Measurements from ENCODE around the gene ALOX15. TPM values are rescaled to one million over a fixed set of nuclear protein-coding genes. Genes with fewer than 3 reads are reported as not detected.

The ALOX15 gene
- total and polyA plus RNA-seq, 10 of the 15 experiments (the other 5 are each of a cell fraction or from before 2014, with no cell fraction given) = 0.05 to 1.0 (median 0.24) TPM

DNA sequence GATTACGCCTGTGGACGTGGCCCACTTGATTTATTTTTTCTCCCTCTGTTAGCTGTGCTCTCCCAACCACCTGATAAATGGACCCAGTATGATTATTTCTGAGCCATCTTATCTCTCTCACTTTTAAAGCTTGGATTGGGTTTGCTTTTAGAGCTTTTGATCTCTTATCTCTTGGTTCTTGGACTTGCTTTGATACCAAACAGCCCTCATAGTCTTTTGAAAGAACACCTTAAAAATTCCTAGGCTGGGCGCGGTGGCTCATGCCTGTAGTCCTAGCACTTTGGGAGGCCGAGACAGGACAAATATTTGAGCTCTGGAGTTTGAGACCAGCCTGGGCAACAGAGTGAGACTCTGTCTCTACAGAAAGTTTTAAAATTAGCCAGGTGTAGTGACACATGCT lies 31.3 kb downstream of the ALOX15 start:
- Histone ChIP-seq H3K9ac (ENCODE audit: control insufficient read depth, insufficient read depth, low read length) (no peak overlapping the region), H4K20me1 (ENCODE audit: control insufficient read depth, insufficient read depth) (no peaks in the 10 kb centered on the region), H3K4me2 (ENCODE audit: control insufficient read depth, insufficient read depth) (no peak overlapping the region), H3K27ac (ENCODE audit: control insufficient read depth, insufficient read depth) (no peak overlapping the region), H3K4me1 (ENCODE audit: control insufficient read depth, insufficient read depth, low read length) (no peaks in the 10 kb centered on the region), H3K36me3 (ENCODE audit: control insufficient read depth in 2 of 2, insufficient read depth in 2 of 2, low read length in 1 of 2) (no peaks in the 10 kb centered on the region), H2AFZ (ENCODE audit: control insufficient read depth, low read depth, low read length) (no peak overlapping the region), H3K27me3 (replicated peaks in 1 of 2; ENCODE audit: control insufficient read depth in 2 of 2, insufficient read depth in 2 of 2, low read length in 1 of 2) (peaks cover 0 to 3% of the 10 kb centered on the region in 2 experiments; a peak in 2 of 4 replicates), H3K79me2 (ENCODE audit: control insufficient read depth, insufficient read depth, low read length) (no peaks in the 10 kb centered on the region), H3K9me3 (replicated peaks; ENCODE audit: control insufficient read depth, insufficient read depth, low read length) (no peaks in the 10 kb centered on the region), H3K4me3 (no peak overlapping the region)
- FAIRE-seq (no peak), ATAC-seq (no peak), DNase-seq (ENCODE audit: low read depth, low spot score) (no peak)
- ChIA-PET CTCF (interaction anchor here (1.1 kb wide), 1 partner anchor 48 kb away, joined by 3 read pairs; no protein-coding TSS in a partner anchor), SMC1A (ENCODE audit: uncharacterized antibody, unreplicated experiment) (interaction anchor here (1.0 kb wide), 1 partner anchor 17 kb away, joined by 4 read pairs; no protein-coding TSS in a partner anchor), POLR2A (no interaction called here), RAD21 (ENCODE audit: unreplicated experiment) (no interaction called here)
- intact Hi-C loops (cut with micrococcal nuclease; ENCODE audit: unreplicated experiment) (no loop called here), in situ Hi-C loops (cut with MboI) (no loop called here)
- no TSS peak for BruUV-seq (replicated peaks)
- 53% methylated on average over 5 of the region's 5 CpGs for WGBS (ENCODE audit: insufficient coverage, insufficient replicate concordance, low lambda C conversion rate, missing lambda C conversion rate)
- no peak for TF ChIP-seq SUZ12 (IDR thresholded peaks at IDR 0.05; ENCODE audit: unreplicated experiment)
- TF ChIP-seq, protein P1, sequence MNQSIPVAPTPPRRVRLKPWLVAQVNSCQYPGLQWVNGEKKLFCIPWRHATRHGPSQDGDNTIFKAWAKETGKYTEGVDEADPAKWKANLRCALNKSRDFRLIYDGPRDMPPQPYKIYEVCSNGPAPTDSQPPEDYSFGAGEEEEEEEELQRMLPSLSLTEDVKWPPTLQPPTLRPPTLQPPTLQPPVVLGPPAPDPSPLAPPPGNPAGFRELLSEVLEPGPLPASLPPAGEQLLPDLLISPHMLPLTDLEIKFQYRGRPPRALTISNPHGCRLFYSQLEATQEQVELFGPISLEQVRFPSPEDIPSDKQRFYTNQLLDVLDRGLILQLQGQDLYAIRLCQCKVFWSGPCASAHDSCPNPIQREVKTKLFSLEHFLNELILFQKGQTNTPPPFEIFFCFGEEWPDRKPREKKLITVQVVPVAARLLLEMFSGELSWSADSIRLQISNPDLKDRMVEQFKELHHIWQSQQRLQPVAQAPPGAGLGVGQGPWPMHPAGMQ (IDR thresholded peaks at IDR 0.05; ENCODE audit: borderline replicate concordance) = no peak
- TF ChIP-seq BHLHE40 (IDR thresholded peaks at IDR 0.05; ENCODE audit: borderline replicate concordance in 1 of 2, low read depth in 2 of 2, low read length in 1 of 2) = no peak
- no peak for TF ChIP-seq SREBF1 (IDR thresholded peaks at IDR 0.05; ENCODE audit: low read length)
- no peak for TF ChIP-seq HDGF (IDR thresholded peaks at IDR 0.05)
- TF ChIP-seq FOS (IDR thresholded peaks at IDR 0.05; ENCODE audit: borderline replicate concordance, extremely low read depth, insufficient read length) = no peak
- no peak for TF ChIP-seq TCF7 (IDR thresholded peaks at IDR 0.05; ENCODE audit: borderline replicate concordance)
- TF ChIP-seq RAD21 (IDR thresholded peaks at IDR 0.05; ENCODE audit: insufficient read depth, low read depth, low read length) = no peak
- TF ChIP-seq KLF5 (IDR thresholded peaks at IDR 0.05; ENCODE audit: partially characterized antibody) = no peak
- TF ChIP-seq ZNF274 (IDR thresholded peaks at IDR 0.05; ENCODE audit: insufficient read depth, insufficient read length) = no peak
- TF ChIP-seq BMI1 (IDR thresholded peaks at IDR 0.05; ENCODE audit: borderline replicate concordance) = no peak
- TF ChIP-seq RAD51 (IDR thresholded peaks at IDR 0.05) = no peak
